ENCODE measurements around the gene PLK1. TPM values are rescaled to one million over a fixed set of nuclear protein-coding genes. Genes with fewer than 3 reads are reported as not detected.
A peak's percentile ranks its signal among the peaks of the same experiment; 100 is the strongest.

The PLK1 gene
- total and polyA plus RNA-seq, 8 donors = 0.58 to 35.9 (median 6.6) TPM

- Histone ChIP-seq H3K27me3 (peaks cover 0 to 25% (median 0%) of the 10 kb centered on the region in 3 donors), H3K4me1 (peaks cover 0 to 3% (median 0%) of the 10 kb centered on the region in 4 donors), H3K4me3 (no peak overlapping the region), H3K27ac (no peak overlapping the region), H3K36me3 (peaks cover 0 to 77% (median 37%) of the 10 kb centered on the region in 4 donors), H3K9me3 (peaks cover 0 to 27% (median 15%) of the 10 kb centered on the region in 4 donors)
- 78 to 91% (median 90%) methylated on average over 4 of the region's 4 CpGs for WGBS, 5 donors
- intact Hi-C loops (cut with DNase I; ENCODE audit: low total_unique reads) = no loop called here
- TF ChIP-seq POLR2A (IDR thresholded peaks at IDR 0.05) = no peak
- no peak for TF ChIP-seq EP300 (IDR thresholded peaks at IDR 0.05)
- TF ChIP-seq POLR2AphosphoS5 (IDR thresholded peaks at IDR 0.05) = no peak
- TF ChIP-seq, protein P1, sequence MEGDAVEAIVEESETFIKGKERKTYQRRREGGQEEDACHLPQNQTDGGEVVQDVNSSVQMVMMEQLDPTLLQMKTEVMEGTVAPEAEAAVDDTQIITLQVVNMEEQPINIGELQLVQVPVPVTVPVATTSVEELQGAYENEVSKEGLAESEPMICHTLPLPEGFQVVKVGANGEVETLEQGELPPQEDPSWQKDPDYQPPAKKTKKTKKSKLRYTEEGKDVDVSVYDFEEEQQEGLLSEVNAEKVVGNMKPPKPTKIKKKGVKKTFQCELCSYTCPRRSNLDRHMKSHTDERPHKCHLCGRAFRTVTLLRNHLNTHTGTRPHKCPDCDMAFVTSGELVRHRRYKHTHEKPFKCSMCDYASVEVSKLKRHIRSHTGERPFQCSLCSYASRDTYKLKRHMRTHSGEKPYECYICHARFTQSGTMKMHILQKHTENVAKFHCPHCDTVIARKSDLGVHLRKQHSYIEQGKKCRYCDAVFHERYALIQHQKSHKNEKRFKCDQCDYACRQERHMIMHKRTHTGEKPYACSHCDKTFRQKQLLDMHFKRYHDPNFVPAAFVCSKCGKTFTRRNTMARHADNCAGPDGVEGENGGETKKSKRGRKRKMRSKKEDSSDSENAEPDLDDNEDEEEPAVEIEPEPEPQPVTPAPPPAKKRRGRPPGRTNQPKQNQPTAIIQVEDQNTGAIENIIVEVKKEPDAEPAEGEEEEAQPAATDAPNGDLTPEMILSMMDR (IDR thresholded peaks at IDR 0.05) = no peak
- DNase-seq = no peak
Measured at GRCh38 chr16:23706439-23706838, 27.8 kb downstream of the PLK1 start.

DNA sequence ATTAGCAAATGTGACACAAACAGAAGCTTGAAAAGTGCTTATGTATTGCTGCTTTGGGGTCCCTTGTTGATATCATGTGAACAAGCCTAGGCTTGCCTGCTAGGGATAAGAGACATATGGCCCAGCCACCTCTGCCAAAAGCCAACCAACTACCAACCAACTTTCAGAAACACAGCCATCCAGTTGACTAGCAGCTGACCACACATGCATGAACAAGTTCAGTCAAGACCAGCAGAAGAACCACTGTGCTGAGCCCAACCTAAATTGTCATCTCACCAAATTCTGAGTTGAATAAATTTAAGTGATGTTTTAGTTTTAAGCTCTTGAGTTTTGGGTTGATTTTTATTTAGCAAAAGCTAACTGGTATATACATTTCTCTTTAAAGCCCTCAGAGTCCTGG, 30.8 kb downstream of the PLK1 start:
- H3K4me1 ChIP-seq = peaks cover 0 to 15% (median 7%) of the 10 kb centered on the region in 4 donors
- H3K9me3 ChIP-seq = peaks cover 0 to 21% (median 15%) of the 10 kb centered on the region in 4 donors
- peaks cover 0 to 57% (median 29%) of the 10 kb centered on the region in 4 donors for H3K36me3 ChIP-seq
- no peak overlapping the region for H3K4me3 ChIP-seq
- TF ChIP-seq POLR2AphosphoS5 (IDR thresholded peaks at IDR 0.05) = no peak
- no peak for TF ChIP-seq EP300 (IDR thresholded peaks at IDR 0.05)
- no peak for DNase-seq
- intact Hi-C loops (cut with DNase I; ENCODE audit: low total_unique reads) = no loop called here
- peaks cover 0 to 56% (median 18%) of the 10 kb centered on the region in 3 donors for H3K27me3 ChIP-seq
- no peak overlapping the region for H3K27ac ChIP-seq

DNA sequence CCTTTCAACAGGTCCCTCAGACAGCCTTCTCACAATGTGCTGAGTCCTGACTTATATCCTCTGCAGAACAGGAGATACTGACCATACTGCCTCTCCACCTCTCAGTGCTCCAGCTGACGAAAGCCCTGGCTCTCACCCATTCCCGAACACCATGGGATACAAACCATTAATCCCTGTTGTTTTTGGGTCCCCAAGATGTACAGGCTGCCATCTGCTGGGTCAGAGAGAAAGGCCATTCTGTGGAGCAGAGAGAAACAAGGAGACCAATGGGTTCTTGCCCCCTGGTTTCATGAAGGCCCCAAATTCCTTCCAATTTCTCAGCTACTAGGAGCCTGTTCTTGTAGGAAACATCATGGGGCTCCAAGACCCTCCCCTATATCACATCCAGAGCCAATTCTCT, 31.3 kb downstream of the PLK1 start:
- WGBS, 5 donors = 79 to 91% (median 86%) methylated on average over 2 of the region's 2 CpGs
- H3K4me3 ChIP-seq = no peak overlapping the region
- H3K36me3 ChIP-seq = peaks cover 0 to 53% (median 26%) of the 10 kb centered on the region in 4 donors
- TF ChIP-seq POLR2A (IDR thresholded peaks at IDR 0.05) = no peak
- TF ChIP-seq POLR2AphosphoS5 (IDR thresholded peaks at IDR 0.05) = no peak
- no peak for TF ChIP-seq EP300 (IDR thresholded peaks at IDR 0.05)
- TF ChIP-seq, protein P1 (IDR thresholded peaks at IDR 0.05) = no peak
- H3K27ac ChIP-seq = peak overlapping the region in 1 of 5 donors; percentile 87
- H3K9me3 ChIP-seq = peaks cover 0 to 21% (median 15%) of the 10 kb centered on the region in 4 donors
- H3K27me3 ChIP-seq = peaks cover 0 to 61% (median 18%) of the 10 kb centered on the region in 3 donors
- no peak for DNase-seq
- intact Hi-C loops (cut with DNase I; ENCODE audit: low total_unique reads) = no loop called here
- peaks cover 0 to 15% (median 7%) of the 10 kb centered on the region in 4 donors for H3K4me1 ChIP-seq

DNA sequence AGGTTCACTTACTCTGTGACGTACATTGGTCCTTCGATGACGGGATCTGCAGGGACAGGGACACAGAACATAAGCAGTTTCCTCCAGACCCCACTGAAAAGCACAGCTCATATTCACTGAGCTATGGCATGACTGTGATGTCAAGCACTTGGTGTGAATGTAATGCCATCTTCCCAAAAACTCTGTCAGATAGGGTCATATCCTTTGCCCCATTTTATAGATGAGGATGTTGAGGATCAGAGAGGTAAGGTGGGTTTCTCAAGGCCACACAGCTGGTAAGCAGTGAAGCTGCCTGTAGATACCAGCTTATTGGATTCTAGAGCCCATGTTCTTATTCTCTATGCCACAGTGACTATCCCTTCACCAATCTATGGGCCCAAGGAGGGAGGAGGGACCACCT, 31.8 kb downstream of the PLK1 start:
- TF ChIP-seq EP300 (IDR thresholded peaks at IDR 0.05) = no peak
- TF ChIP-seq, protein P1 (IDR thresholded peaks at IDR 0.05) = no peak
- no peak for TF ChIP-seq POLR2AphosphoS5 (IDR thresholded peaks at IDR 0.05)
- no peak for TF ChIP-seq POLR2A (IDR thresholded peaks at IDR 0.05)
- intact Hi-C loops (cut with DNase I; ENCODE audit: low total_unique reads) = no loop called here
- 95 to 100% (median 97%) methylated on average over 3 of the region's 3 CpGs for WGBS, 5 donors
- Histone ChIP-seq H3K36me3 (peaks cover 0 to 48% (median 24%) of the 10 kb centered on the region in 4 donors), H3K4me3 (no peak overlapping the region), H3K9me3 (peaks cover 0 to 21% (median 15%) of the 10 kb centered on the region in 4 donors), H3K27me3 (peaks cover 0 to 64% (median 18%) of the 10 kb centered on the region in 3 donors), H3K27ac (peak overlapping the region; percentile 31 to 88 (median 82)), H3K4me1 (peaks cover 0 to 15% (median 7%) of the 10 kb centered on the region in 4 donors)
- no peak for DNase-seq

DNA sequence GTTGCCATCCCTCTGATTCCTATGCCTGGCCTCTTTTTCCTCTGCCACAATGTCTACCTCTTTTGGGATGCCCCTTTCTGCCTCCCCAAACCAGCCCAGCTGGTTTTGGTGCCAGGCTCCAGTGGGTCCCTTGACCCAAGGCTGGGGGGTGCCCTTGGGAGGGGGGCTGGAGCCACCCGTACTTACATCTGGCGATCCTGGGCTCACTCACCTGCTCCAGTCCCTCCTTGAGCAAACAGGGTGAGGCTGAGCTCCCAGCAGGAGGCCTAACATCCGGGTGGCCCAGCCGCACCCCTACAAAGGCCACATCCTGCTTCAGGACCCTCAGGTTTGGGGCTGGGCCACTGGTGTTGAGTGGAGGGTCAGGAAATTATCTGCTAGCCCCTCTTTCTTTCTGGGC, 33.1 kb downstream of the PLK1 start:
- peak overlapping the region; percentile 69 to 88 (median 82) for H3K27ac ChIP-seq
- H3K36me3 ChIP-seq = peaks cover 0 to 35% (median 20%) of the 10 kb centered on the region in 4 donors
- TF ChIP-seq POLR2A (IDR thresholded peaks at IDR 0.05) (no peak), POLR2AphosphoS5 (IDR thresholded peaks at IDR 0.05) (peak in 2 of 3 donors; percentile 82 to 83)
- H3K27me3 ChIP-seq = peaks cover 0 to 66% (median 18%) of the 10 kb centered on the region in 3 donors
- peaks cover 0 to 21% (median 15%) of the 10 kb centered on the region in 4 donors for H3K9me3 ChIP-seq
- 27 to 69% (median 33%) methylated on average over 4 of the region's 4 CpGs for WGBS, 5 donors
- peak overlapping the region in 3 of 4 donors; percentile 38 to 52 (median 44) for H3K4me3 ChIP-seq
- intact Hi-C loops (cut with DNase I; ENCODE audit: low total_unique reads) = no loop called here
- DNase-seq = peak; percentile 79 to 89
- peaks cover 0 to 15% (median 7%) of the 10 kb centered on the region in 4 donors for H3K4me1 ChIP-seq
